ENCODE results near the gene ANKZF1. TPM values are rescaled to one million over a fixed set of nuclear protein-coding genes. Genes with fewer than 3 reads are reported as not detected.
"Not testable (repeated sequence)": the region's sequence is repeated elsewhere in the genome, so short reads cannot be mapped to it uniquely, and the experiment has no call there.

Gene ANKZF1
- total and polyA plus RNA-seq, 2 experiments from 2014 or later: 27.8 to 31.5 TPM

DNA sequence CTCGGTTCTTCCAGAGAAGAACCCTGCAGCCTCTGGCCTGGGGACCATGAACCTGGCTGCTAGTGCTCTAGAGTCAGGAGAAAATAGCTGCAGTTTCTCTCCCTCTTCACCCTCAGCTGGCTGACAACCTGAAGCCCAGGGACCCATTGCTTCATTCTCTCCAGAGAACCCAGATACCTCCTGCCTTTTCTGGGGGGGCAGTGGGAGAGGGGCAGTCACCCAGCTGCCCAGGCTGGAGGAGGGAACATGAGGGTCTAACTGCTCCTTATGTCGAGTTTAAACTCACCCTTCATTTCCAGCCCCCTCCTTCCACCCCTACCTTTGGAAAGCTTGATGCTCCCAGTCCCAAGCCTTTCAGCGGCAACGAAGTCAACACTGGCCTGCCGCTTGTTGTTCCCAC, 30.6 kb upstream of the ANKZF1 start:
- WGBS, 2 experiments (ENCODE audit: low coverage in 1 of 2, low lambda C conversion rate in 2 of 2, missing lambda C conversion rate in 2 of 2): 61 to 71% methylated on average over 5 of the region's 5 CpGs
- no peak overlapping the region for H2AFZ ChIP-seq
- no peaks in the 10 kb centered on the region for H3K36me3 ChIP-seq (ENCODE audit: low read depth)
- TF ChIP-seq EZH2 (IDR thresholded peaks at IDR 0.05; ENCODE audit: insufficient read depth, poor library complexity, severe bottlenecking) (no peak), EZH2phosphoT487 (IDR thresholded peaks at IDR 0.05; ENCODE audit: insufficient read depth, low read depth) (no peak)
- peaks cover 5% of the 10 kb centered on the region; the same call in 1 of the 2 replicates for H3K27me3 ChIP-seq (replicated peaks; ENCODE audit: insufficient read depth)
- no peak overlapping the region for H3K4me3 ChIP-seq
- H3K4me1 ChIP-seq (ENCODE audit: insufficient read depth): no peaks in the 10 kb centered on the region
- no peaks in the 10 kb centered on the region for H3K9me3 ChIP-seq (ENCODE audit: low read depth)
- in situ Hi-C loops (cut with MboI): no loop called here
- no peak overlapping the region for H3K4me2 ChIP-seq (ENCODE audit: unreplicated experiment)
- no peak for DNase-seq
- no peak overlapping the region for H3K9ac ChIP-seq
- no peaks in the 10 kb centered on the region for H4K20me1 ChIP-seq (ENCODE audit: insufficient read depth)
- H3K27ac ChIP-seq: no peak overlapping the region
- no peaks in the 10 kb centered on the region for H3K9me2 ChIP-seq (ENCODE audit: insufficient read depth)
- H3F3A ChIP-seq (ENCODE audit: insufficient read depth): no peaks in the 10 kb centered on the region
- H3K79me2 ChIP-seq (ENCODE audit: insufficient read depth): no peaks in the 10 kb centered on the region

DNA sequence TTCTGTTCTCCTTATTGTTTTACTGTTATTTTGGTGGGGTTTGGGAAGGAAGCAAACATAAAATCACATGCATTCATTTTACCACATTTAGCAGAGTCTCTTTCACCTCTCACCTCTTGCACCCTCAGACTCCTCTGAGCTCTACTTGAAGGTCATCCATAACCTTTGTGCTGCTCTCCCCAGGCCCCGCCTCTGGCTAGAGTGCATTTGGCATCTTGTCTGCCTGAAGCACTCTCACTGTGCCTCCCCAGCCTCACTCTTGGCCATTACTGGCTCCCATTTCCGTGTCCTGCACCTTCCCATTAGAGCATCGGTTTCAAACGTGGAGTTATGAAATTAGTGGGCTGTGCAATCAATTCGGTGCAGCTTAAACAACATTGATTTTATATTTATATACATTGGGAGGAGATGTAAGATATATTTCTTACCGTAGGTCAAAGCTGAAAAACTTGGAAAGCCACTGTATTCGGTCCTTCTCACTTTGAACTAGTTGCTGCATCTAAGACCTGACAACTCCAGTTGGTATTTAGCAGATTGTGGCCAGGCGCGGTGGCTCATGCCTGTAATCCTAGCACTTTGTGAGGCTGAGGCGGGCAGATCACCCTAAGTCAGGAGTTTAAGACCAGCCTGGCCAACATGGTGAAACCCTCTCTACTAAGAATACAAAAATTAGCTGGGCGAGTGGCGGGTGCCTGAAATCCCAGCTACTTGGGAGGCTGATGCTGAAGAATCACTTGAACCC, 30.0 kb upstream of the ANKZF1 start:
- H3F3A ChIP-seq (ENCODE audit: insufficient read depth): no peaks in the 10 kb centered on the region
- H3K79me2 ChIP-seq (ENCODE audit: insufficient read depth): no peaks in the 10 kb centered on the region
- H3K9me3 ChIP-seq (ENCODE audit: low read depth): no peaks in the 10 kb centered on the region
- in situ Hi-C loops (cut with MboI): no loop called here
- TF ChIP-seq EZH2phosphoT487 (IDR thresholded peaks at IDR 0.05; ENCODE audit: insufficient read depth, low read depth) (no peak), EZH2 (IDR thresholded peaks at IDR 0.05; ENCODE audit: insufficient read depth, poor library complexity, severe bottlenecking) (no peak)
- DNase-seq: no peak
- no peak overlapping the region for H3K27ac ChIP-seq
- 70 to 73% methylated on average over 12 of the region's 12 CpGs for WGBS, 2 experiments (ENCODE audit: low coverage in 1 of 2, low lambda C conversion rate in 2 of 2, missing lambda C conversion rate in 2 of 2)
- H3K4me1 ChIP-seq (ENCODE audit: insufficient read depth): no peaks in the 10 kb centered on the region
- no peaks in the 10 kb centered on the region for H3K9me2 ChIP-seq (ENCODE audit: insufficient read depth)
- no peak overlapping the region for H2AFZ ChIP-seq
- peaks cover 2% of the 10 kb centered on the region; the same call in 1 of the 2 replicates for H3K27me3 ChIP-seq (replicated peaks; ENCODE audit: insufficient read depth)
- H3K9ac ChIP-seq: no peak overlapping the region
- H3K36me3 ChIP-seq (ENCODE audit: low read depth): no peaks in the 10 kb centered on the region
- no peaks in the 10 kb centered on the region for H4K20me1 ChIP-seq (ENCODE audit: insufficient read depth)
- H3K4me3 ChIP-seq: no peak overlapping the region
- H3K4me2 ChIP-seq (ENCODE audit: unreplicated experiment): no peak overlapping the region

DNA sequence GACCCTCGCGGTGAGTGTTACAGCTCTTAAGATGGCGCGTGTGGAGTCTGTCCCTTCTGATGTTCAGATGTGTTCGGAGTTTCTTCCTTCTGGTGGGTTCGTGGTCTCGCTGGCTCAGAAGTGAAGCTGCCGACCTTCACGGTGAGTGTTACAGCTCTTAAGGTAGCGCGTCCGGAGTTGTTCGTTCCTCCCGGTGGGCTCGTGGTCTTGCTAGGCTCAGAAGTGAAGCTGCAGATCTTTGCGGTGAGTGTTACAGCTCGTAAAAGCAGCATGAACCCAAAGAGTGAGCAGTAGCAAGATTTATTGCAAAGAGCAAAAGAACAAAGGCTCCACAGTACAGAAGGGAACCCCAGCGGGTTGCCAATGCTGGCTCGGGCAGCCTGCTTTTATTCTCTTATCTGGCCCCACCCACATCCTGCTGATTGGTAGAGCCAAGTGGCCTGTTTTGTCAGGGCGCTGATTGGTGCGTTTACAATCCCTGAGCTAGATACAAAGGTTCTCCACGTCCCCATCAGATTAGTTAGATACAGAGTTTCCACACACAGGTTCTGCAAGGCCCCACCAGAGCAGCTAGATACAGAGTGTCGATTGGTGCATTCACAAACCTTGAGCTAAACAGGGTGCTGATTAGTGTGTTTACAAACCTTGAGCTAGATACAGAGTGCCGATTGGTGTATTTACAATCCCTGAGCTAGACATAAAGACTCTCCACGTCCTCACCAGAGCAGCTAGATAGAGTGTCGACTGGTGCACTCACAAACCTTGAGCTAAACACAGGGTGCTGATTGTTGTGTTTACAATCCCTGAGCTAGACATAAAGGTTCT, 28.9 kb upstream of the ANKZF1 start:
- H3K4me3 ChIP-seq; H3K36me3 ChIP-seq (ENCODE audit: low read depth); H3K4me2 ChIP-seq (ENCODE audit: unreplicated experiment); H3K27ac ChIP-seq; DNase-seq; H3F3A ChIP-seq (ENCODE audit: insufficient read depth); H2AFZ ChIP-seq; in situ Hi-C loops (cut with MboI); H4K20me1 ChIP-seq (ENCODE audit: insufficient read depth); H3K79me2 ChIP-seq (ENCODE audit: insufficient read depth); H3K9me2 ChIP-seq (ENCODE audit: insufficient read depth); H3K27me3 ChIP-seq (replicated peaks; ENCODE audit: insufficient read depth); H3K9ac ChIP-seq; H3K4me1 ChIP-seq (ENCODE audit: insufficient read depth); H3K9me3 ChIP-seq (ENCODE audit: low read depth): not testable (repeated sequence)
- WGBS, 2 experiments (ENCODE audit: low coverage in 1 of 2, low lambda C conversion rate in 2 of 2, missing lambda C conversion rate in 2 of 2): 63 to 65% methylated on average over 26 of the region's 26 CpGs

DNA sequence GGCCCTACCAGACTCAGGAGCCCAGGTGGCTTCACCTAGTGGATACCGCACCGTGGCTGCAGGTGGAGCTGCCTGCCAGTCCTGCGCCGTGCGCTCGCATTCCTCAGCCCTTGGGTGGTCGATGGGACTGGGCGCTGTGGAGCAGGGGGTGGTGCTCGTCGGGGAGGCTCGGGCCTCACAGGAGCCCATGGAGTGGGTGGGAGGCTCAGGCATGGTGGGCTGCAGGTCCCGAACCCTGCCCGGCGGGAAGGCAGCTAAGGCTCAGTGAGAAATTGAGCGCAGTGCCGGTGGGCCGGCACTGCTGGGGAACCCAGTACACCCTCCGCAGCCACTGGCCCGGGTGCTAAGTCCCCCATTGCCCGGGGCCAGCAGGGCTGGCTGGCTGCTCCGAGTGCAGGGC, 28.3 kb upstream of the ANKZF1 start:
- H3K9me3 ChIP-seq (ENCODE audit: low read depth); in situ Hi-C loops (cut with MboI); H3K4me3 ChIP-seq; H4K20me1 ChIP-seq (ENCODE audit: insufficient read depth); H3K4me1 ChIP-seq (ENCODE audit: insufficient read depth); DNase-seq; H3K9me2 ChIP-seq (ENCODE audit: insufficient read depth); H3K27me3 ChIP-seq (replicated peaks; ENCODE audit: insufficient read depth); H3K79me2 ChIP-seq (ENCODE audit: insufficient read depth); H3K36me3 ChIP-seq (ENCODE audit: low read depth); H2AFZ ChIP-seq; H3K4me2 ChIP-seq (ENCODE audit: unreplicated experiment); H3K27ac ChIP-seq; H3K9ac ChIP-seq; H3F3A ChIP-seq (ENCODE audit: insufficient read depth): not testable (repeated sequence)
- WGBS, 2 experiments (ENCODE audit: low coverage in 1 of 2, low lambda C conversion rate in 2 of 2, missing lambda C conversion rate in 2 of 2): 70 to 73% methylated on average over 19 to 21 of the region's 21 CpGs
